HG03439 (cell line): Measurements from ENCODE around the gene OR2S2.
"Not testable (repeated sequence)": the region's sequence is repeated elsewhere in the genome, so short reads cannot be mapped to it uniquely, and the experiment has no call there.

Experiments used
- ATAC-seq: cut with Tn5 transposase; IDR thresholded peaks from one replicate; pipeline ENCODE4 v1.9.1; 2021; ENCODE audit warnings: mild to moderate bottlenecking, moderate library complexity; ENCODE audit not compliant: unreplicated experiment

The OR2S2 gene

GRCh38 chr9:35934069-35934468 is 23.9 kb downstream of the OR2S2 start:
- ATAC-seq, result not testable (repeated sequence)

GRCh38 chr9:35933550-35934067 is 24.3 kb downstream of the OR2S2 start:
- ATAC-seq, result no peak

GRCh38 chr9:35932735-35933134 is 25.2 kb downstream of the OR2S2 start:
- no peak for ATAC-seq

- no peak for ATAC-seq
Observed at GRCh38 chr9:35930989-35931388, 27.0 kb downstream of the OR2S2 start.

GRCh38 chr9:35930521-35930920 is 27.4 kb downstream of the OR2S2 start:
- no peak for ATAC-seq

- ATAC-seq, result no peak
Observed at GRCh38 chr9:35929453-35929718, 28.6 kb downstream of the OR2S2 start.

- no peak for ATAC-seq
Observed at GRCh38 chr9:35928591-35929452, 29.1 kb downstream of the OR2S2 start.

GRCh38 chr9:35923927-35924763 is 33.8 kb downstream of the OR2S2 start:
- ATAC-seq, result no peak

- ATAC-seq, result no peak
Observed at GRCh38 chr9:35923598-35923926, 34.4 kb downstream of the OR2S2 start.

- ATAC-seq, result no peak
Observed at GRCh38 chr9:35920051-35920620, 37.8 kb downstream of the OR2S2 start.

GRCh38 chr9:35919212-35920008 is 38.5 kb downstream of the OR2S2 start:
- ATAC-seq, result no peak

GRCh38 chr9:35918780-35919179 is 39.2 kb downstream of the OR2S2 start:
- no peak for ATAC-seq

- ATAC-seq, result no peak
Observed at GRCh38 chr9:35917261-35917660, 40.7 kb downstream of the OR2S2 start.

GRCh38 chr9:35915681-35916294 is 42.2 kb downstream of the OR2S2 start:
- ATAC-seq, result no peak

- ATAC-seq, result no peak
Observed at GRCh38 chr9:35914301-35914807, 43.6 kb downstream of the OR2S2 start.

GRCh38 chr9:35913429-35913828 is 44.5 kb downstream of the OR2S2 start:
- not testable (repeated sequence) for ATAC-seq

- no peak for ATAC-seq
Observed at GRCh38 chr9:35912791-35913400, 45.1 kb downstream of the OR2S2 start.

GRCh38 chr9:35911690-35912089 is 46.3 kb downstream of the OR2S2 start:
- no peak for ATAC-seq

GRCh38 chr9:35910613-35911359 is 47.2 kb downstream of the OR2S2 start:
- no peak for ATAC-seq
